Right atrium auricular region (tissue), 2 donors: ENCODE data around the gene GINS2. TPM values are rescaled to one million over a fixed set of nuclear protein-coding genes. Genes with fewer than 3 reads are reported as not detected.

Source experiments
- DNase-seq: peaks from one replicate; pipeline ENCODE4 v3.0.0-alpha.2; 2019; ENCODE audit warnings: low spot score
- H3K27ac ChIP-seq, 2 donors: fragments of 200-600 bp; sonication (generic); 1 replicate in 1 of 2; 2 replicates in 1 of 2; pipeline ENCODE4 v1.5.1; 2016 to 2019
- H3K27me3 ChIP-seq, 2 donors: fragments of 200-600 bp; sonication (generic); one replicate each; pipeline versions ENCODE4 v1.5.1 to v1.6.0; 2017 to 2019
- H3K36me3 ChIP-seq: fragments of 200-600 bp; sonication (generic); one replicate; pipeline ENCODE4 v1.5.1; 2016
- H3K4me1 ChIP-seq, 2 donors: fragments of 200-600 bp; sonication (generic); one replicate each; pipeline versions ENCODE4 v1.5.1 to v1.6.0; 2017 to 2019
- H3K4me3 ChIP-seq, 2 donors: fragments of 200-600 bp; sonication (generic); 1 replicate in 1 of 2; 2 replicates in 1 of 2; pipeline ENCODE4 v1.5.1; 2017 to 2019; ENCODE audit warnings: mild to moderate bottlenecking in 1 of 2, moderate library complexity in 1 of 2
- H3K9me3 ChIP-seq, 2 donors: fragments of 200-600 bp; sonication (generic); one replicate each; pipeline ENCODE4 v1.5.1; 2019
- CTCF ChIP-seq, 2 donors: fragments of 200-600 bp; sonication (generic); IDR thresholded peaks; one replicate each; pipeline ENCODE4 v1.5.1; 2019; ENCODE audit warnings: antibody characterized with exemption in 2 of 2
- total RNA-seq, 2 donors: library from RNA; depleted of rRNA; stranded (reverse); fragments of >200 nt; gene quantifications; one replicate each; pipeline ENCODE4 v1.1.0, GENCODE V29; 2016

GINS2 gene
- total RNA-seq, 2 donors from 2014 or later, result 0.15 TPM; not detected in 1

GRCh38 chr16:85733839-85734170 is 45.1 kb upstream of the GINS2 start:
- no peak overlapping the region for H3K4me3 ChIP-seq
- no peaks in the 10 kb centered on the region for H3K27me3 ChIP-seq
- H3K27ac ChIP-seq, result no peak overlapping the region
- TF ChIP-seq CTCF (IDR thresholded peaks at IDR 0.05), result no peak
- no peaks in the 10 kb centered on the region for H3K9me3 ChIP-seq
- no peaks in the 10 kb centered on the region for H3K36me3 ChIP-seq
- H3K4me1 ChIP-seq, result no peaks in the 10 kb centered on the region
- no peak for DNase-seq

GRCh38 chr16:85733155-85733838 is 44.5 kb upstream of the GINS2 start:
- Histone ChIP-seq H3K27me3 (no peaks in the 10 kb centered on the region), H3K4me1 (no peaks in the 10 kb centered on the region), H3K27ac (no peak overlapping the region), H3K9me3 (no peaks in the 10 kb centered on the region), H3K4me3 (no peak overlapping the region), H3K36me3 (no peaks in the 10 kb centered on the region)
- TF ChIP-seq CTCF (IDR thresholded peaks at IDR 0.05), result no peak
- DNase-seq, result peak; percentile 62

GRCh38 chr16:85731179-85731578 is 42.4 kb upstream of the GINS2 start:
- Histone ChIP-seq H3K4me3 (no peak overlapping the region), H3K9me3 (no peaks in the 10 kb centered on the region), H3K4me1 (no peaks in the 10 kb centered on the region), H3K27ac (no peak overlapping the region), H3K27me3 (no peaks in the 10 kb centered on the region), H3K36me3 (no peaks in the 10 kb centered on the region)
- TF ChIP-seq CTCF (IDR thresholded peaks at IDR 0.05), result no peak
- DNase-seq, result no peak

- Histone ChIP-seq H3K27ac (no peak overlapping the region), H3K4me3 (no peak overlapping the region), H3K4me1 (no peaks in the 10 kb centered on the region), H3K27me3 (no peaks in the 10 kb centered on the region), H3K36me3 (no peaks in the 10 kb centered on the region), H3K9me3 (no peaks in the 10 kb centered on the region)
- TF ChIP-seq CTCF (IDR thresholded peaks at IDR 0.05), result no peak
- no peak for DNase-seq
Observed at GRCh38 chr16:85730186-85730465, 41.4 kb upstream of the GINS2 start.

- H3K27me3 ChIP-seq, result no peaks in the 10 kb centered on the region
- H3K4me3 ChIP-seq, result no peak overlapping the region
- H3K9me3 ChIP-seq, result no peaks in the 10 kb centered on the region
- H3K36me3 ChIP-seq, result no peaks in the 10 kb centered on the region
- DNase-seq, result no peak
- H3K4me1 ChIP-seq, result no peaks in the 10 kb centered on the region
- no peak for TF ChIP-seq CTCF (IDR thresholded peaks at IDR 0.05)
- H3K27ac ChIP-seq, result no peak overlapping the region
Observed at GRCh38 chr16:85729452-85730185, 40.9 kb upstream of the GINS2 start.

- no peak for TF ChIP-seq CTCF (IDR thresholded peaks at IDR 0.05)
- no peaks in the 10 kb centered on the region for H3K4me1 ChIP-seq
- no peaks in the 10 kb centered on the region for H3K9me3 ChIP-seq
- no peak overlapping the region for H3K27ac ChIP-seq
- no peaks in the 10 kb centered on the region for H3K36me3 ChIP-seq
- no peak overlapping the region for H3K4me3 ChIP-seq
- DNase-seq, result no peak
- H3K27me3 ChIP-seq, result no peaks in the 10 kb centered on the region
Observed at GRCh38 chr16:85728879-85729278, 40.1 kb upstream of the GINS2 start.
